ENCODE results near the gene ZNF525.
"Not testable (repeated sequence)": the region's sequence is repeated elsewhere in the genome, so short reads cannot be mapped to it uniquely, and the experiment has no call there.

Gene ZNF525

DNA sequence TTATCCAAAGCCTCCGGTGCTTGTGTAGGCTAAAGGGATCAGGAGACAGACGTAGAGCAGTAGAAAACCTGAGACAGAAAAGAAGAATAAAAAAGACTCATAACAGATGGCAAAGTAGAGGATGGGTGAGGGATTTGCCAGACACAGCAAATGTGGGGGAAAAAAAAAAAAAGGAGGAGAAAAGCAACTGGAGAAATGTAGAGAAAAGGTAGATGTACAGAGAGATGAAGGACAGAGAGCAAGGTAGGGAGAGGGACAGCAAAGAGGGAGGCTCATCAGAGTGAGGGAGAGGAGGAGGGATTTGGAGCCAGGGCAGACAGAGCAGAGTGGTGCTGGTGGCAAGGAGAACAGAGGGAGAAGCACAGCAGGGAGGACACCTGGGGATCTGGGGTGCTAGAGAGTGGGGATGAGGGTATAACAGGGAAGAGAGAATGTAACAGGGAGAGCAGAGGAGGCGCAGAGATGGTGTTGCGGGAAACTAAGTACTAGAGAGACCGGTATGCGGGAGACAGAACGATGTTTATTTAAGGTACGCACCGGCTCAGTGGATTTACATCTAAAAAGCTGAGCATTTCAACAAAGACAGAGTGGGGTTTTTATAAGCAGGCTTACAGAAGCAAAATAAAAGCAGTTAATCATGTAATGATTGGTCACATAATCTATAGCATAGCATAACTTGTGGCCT, 30.5 kb downstream of the ZNF525 start:
- not testable (repeated sequence) for DNase-seq (ENCODE audit: low spot score)

DNA sequence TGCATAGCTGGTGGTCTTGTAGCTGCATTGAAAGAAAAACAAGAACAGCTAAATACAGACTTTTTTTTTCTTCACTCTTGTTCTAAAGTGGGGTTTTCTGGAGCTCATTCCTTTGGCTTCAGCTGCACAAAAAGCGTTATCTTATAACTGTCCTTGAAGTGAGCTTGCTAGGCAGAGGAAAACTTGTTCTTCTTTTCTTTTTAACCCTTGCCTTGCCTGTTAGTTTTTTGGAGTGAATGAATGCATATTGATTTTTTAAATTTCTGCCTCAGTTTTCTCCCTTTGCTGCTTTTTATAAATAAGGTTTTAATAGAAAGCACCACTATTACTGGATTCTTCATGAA, 31.0 kb downstream of the ZNF525 start:
- no peak for DNase-seq (ENCODE audit: low spot score)

DNA sequence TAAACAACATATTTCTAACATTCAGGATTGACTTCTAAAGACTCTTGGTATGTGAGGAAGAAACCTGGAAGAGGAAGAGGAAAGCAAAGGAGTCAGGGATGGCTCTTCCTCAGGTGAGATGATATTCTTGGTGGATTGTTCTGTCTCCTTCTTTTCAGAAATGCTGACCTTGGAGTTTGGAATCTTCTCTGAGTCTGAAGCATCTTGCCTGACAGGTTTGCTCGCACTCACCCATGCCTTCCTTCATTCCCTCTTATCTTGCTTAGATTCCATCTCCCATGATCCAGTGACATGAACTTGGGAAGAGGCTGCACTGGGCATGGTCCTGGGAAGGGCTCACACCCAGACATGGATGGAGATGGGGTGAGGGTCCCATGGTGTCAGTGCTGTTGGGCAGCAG, 32.4 kb downstream of the ZNF525 start:
- not testable (repeated sequence) for DNase-seq (ENCODE audit: low spot score)

DNA sequence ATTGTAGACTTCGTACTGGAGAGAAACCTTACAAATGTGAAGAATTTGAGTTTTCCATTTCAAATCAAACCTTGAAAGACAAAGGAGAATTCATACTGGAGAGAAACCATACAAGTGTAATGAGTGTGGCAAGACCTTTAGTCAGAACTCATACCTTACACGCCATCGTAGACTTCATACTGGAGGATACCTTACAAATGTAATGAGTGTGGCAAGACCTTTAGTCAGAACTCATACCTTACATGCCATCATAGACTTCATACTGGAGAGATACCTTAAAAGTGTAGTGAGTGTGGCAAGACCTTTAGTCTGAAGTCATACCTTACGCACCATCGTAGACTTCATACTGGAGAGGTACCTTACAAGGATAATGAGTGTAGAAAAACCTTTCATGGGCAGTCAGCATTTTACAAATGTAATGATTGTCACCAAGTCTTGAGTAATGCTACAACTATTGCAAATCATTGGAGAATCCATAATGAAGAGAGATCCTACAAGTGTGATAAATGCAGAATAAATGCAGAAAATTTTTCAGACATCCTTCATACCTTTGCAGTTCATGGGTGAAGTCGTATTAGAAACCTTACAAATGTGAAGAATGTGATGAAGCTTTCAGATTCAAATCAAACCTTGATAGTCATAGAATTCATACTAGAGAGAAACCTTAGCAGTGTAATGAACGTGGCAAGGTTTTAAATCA, 44.1 kb downstream of the ZNF525 start:
- DNase-seq (ENCODE audit: low spot score): no peak

DNA sequence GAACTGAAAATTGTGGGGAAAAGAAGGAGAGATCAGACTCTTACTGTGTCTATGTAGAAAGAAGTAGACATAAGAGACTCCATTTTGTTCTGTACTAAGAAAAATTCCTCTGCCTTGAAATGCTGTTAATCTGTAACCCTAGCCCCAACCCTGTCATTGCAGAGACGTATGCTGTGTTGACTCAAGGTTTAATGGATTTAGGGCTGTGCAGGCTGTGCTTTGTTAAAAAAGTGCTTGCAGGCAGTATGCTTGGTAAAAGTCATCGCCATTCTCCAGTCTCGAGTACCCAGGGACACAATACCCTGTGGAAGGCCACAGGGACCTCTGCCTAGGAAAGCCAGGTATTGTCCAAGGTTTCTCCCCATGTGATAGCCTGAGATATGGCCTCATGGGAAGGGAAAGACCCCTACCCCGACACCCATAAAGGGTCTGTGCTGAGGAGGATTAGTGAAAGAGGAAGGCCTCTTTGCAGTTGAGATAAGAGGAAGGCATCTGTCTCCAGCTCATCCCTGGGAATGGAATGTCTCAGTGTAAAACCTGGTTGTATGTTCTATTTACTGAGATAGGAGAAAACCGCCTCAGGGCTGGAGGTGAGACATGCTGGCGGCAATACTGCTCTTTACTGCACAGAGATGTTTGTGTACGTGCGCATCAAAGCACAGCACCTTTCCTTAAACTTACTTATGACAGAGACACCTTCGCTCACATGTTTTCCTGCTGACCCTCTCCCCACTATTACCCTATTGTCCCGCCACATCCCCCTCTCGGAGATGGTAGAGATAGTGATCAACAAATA, 55.2 kb downstream of the ZNF525 start:
- not testable (repeated sequence) for DNase-seq (ENCODE audit: low spot score)

DNA sequence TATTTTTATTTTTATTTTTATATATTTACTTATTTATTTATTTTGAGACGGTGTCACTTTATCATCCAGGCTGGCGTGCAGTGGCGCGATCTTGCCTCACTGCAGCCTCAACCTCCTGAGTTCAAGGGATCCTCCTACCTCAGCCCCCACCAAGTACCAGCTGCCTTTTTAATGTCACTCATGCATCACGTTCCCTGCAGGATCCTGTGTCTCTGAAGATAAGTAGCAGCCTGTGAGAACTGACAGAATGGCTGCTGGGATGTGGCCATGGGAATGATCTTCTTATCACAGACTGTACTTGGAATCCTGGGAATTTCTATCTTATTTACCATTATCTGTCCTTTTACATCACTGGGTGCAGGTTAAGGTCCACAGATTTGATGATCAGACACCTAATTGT, 57.0 kb downstream of the ZNF525 start:
- DNase-seq (ENCODE audit: low spot score): no peak

DNA sequence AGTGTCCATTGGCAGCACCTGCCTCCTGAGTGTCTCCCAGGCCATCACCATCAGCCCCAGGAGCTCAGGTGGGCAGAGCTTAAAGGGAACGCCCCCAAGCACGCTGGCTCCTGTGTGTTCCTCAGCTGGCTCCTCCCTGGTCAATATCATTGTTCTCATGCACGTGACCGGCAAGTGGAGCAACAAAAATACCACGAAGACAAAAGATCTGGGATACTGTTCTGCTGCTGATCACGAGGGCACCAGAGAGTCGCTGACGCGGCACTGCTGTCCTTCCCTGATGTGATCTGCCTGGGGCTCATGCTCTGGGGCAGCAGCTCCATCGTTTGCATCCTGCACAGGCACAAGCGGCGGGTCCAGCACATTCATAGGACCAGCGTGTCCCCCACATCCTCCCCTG, 57.6 kb downstream of the ZNF525 start:
- DNase-seq (ENCODE audit: low spot score): not testable (repeated sequence)

DNA sequence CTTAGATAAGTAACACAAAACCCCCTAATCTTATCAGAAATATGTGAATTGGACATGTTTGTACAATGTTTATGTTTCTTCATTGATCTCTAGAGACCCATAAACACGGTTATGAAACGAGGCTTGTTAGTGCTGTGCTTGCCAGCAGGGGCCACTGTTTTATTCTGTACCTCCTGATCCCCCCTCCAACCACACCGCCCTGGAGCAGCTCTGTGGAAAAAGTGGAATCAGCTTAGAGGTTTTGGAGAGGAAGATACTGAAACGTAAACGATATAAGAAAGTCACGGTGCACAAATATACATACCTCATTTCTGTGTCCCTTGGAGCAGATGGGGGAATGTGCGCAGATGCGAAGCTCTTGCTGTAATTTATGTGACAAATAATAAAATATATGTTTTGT, 58.2 kb downstream of the ZNF525 start:
- not testable (repeated sequence) for DNase-seq (ENCODE audit: low spot score)

DNA sequence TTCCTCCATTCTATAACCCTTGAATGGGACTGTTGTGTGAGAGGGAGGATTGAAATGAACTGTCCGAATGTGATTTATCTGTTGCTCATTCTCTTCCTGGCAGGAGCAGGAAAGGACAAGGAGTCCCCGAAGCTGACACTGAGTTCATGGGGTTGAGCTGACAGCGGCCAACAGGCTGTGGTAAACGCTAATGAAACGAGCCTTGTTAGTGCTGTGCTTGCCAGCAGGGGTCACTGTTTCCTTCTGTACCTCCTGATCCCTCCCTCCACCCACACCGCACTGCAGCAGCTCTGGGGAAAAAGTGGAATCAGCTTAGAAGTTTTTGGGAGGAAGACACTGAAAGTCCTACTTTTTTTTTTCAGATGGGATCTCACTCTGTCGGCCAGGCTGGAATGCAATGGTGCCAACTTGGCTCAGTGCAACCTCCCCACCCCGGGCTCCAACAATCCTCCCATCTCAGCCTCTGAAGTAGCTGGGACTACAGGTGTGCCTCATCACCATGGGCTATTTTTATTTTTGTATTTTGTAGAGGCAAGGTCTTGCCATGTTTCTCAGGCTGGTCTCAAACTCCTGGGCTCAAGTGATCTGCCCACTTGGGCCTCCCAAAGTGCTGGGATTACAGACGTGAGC, 59.6 kb downstream of the ZNF525 start:
- peak; percentile 47 for DNase-seq (ENCODE audit: low spot score)

DNA sequence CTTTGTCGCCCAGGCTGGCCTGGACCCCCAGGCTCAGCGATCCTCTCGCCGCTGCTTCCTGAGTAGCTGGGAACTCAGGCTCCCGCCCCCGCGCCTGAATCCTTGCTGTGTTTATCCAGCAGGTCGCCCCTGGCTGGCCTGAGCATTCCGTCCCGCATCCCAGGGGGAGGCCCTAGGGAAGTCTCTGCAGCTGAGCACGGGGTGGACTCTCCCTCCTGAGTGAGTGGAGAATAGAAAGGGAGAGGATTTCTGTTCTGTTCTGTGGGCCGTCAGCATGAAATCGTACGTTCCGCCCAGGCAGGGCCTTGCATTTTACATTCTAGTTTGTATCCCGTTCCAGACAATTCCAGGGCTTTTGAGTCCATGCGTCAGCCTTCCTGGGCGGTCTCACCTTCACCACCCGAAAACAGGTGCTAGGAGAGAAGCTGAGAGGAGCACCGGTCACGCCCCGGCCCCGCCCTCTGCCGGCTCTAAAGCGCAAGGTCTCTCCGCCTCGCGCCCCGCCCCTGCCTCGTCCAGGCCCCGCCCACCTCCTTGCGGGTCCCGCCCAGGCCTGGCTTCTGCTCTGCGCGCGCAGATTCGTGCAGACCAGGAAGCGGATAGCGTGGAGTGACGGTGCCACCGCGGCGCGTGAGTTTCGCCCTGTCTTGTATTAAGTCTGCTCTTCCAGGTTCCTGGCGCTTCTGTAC, 66.0 kb downstream of the ZNF525 start, which contains the start of gene ZNF761:
Gene ZNF761 (plus strand): TSS at position 586 of the 689 bp plus-strand sequence. CDS start 15,285 bp downstream, outside the sequence.
- DNase-seq (ENCODE audit: low spot score): peak; percentile 94

DNA sequence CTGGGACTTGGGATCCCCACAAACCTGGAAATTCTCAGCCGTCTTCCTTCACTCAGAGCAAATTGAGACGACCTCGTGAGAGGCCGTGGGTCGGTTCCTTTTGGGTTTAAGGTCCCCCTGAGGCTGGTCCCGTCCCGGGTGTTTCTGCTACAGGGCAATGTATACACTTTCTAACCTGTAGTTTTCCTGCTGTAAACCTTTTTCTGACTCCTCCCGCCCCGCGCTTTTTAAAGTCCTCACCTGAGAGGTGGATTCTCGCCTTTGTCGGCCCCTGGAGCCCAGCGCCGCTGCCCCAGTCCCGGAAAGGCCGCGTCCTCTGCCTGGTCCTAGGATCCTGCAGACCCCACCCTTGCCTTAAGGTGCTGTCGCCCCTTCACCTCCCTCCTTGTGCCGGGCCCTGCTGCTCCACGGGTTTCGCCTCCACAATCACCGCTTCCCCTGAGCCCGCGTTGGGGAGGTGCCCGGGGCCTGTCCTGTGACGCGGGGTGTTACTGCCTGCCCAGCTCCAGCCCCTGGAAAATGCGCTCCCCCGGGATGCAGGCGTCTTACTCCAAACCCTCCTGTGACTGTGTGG, 66.7 kb downstream of the ZNF525 start:
- DNase-seq (ENCODE audit: low spot score): peak; percentile 4
